Thyroid gland (tissue), 4 donors: ENCODE results near the gene FOXO6.

Experiments used
- POLR2A ChIP-seq, 2 donors: fragments of 450-650 bp; IDR thresholded peaks; one replicate each; pipeline ENCODE4 v1.6.1; 2017; ENCODE audit warnings: antibody characterized with exemption in 2 of 2, mild to moderate bottlenecking in 2 of 2, moderate library complexity in 1 of 2
- TF ChIP-seq, protein P1 (sequence below), 6 experiments: fragments of 200-600 bp in 3 of 6; fragments of 450-650 bp in 3 of 6; sonication (generic) in 3 of 6; IDR thresholded peaks; one replicate each; pipeline ENCODE4 v1.5.1; 2016 to 2019; ENCODE audit warnings: antibody characterized with exemption in 6 of 6, mild to moderate bottlenecking in 2 of 6, inconsistent platforms in 1 of 6, moderate library complexity in 1 of 6

GRCh38 chr1:41345434-41346075 is 15.7 kb upstream of the FOXO6 start:
- TF ChIP-seq, protein P1, sequence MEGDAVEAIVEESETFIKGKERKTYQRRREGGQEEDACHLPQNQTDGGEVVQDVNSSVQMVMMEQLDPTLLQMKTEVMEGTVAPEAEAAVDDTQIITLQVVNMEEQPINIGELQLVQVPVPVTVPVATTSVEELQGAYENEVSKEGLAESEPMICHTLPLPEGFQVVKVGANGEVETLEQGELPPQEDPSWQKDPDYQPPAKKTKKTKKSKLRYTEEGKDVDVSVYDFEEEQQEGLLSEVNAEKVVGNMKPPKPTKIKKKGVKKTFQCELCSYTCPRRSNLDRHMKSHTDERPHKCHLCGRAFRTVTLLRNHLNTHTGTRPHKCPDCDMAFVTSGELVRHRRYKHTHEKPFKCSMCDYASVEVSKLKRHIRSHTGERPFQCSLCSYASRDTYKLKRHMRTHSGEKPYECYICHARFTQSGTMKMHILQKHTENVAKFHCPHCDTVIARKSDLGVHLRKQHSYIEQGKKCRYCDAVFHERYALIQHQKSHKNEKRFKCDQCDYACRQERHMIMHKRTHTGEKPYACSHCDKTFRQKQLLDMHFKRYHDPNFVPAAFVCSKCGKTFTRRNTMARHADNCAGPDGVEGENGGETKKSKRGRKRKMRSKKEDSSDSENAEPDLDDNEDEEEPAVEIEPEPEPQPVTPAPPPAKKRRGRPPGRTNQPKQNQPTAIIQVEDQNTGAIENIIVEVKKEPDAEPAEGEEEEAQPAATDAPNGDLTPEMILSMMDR (IDR thresholded peaks at IDR 0.05), result no peak
- no peak for TF ChIP-seq POLR2A (IDR thresholded peaks at IDR 0.05)
